ENCODE data around the gene GMEB2. TPM values are rescaled to one million over a fixed set of nuclear protein-coding genes. Genes with fewer than 3 reads are reported as not detected.
A peak's percentile ranks its signal among the peaks of the same experiment; 100 is the strongest.
"Not testable (repeated sequence)": the region's sequence is repeated elsewhere in the genome, so short reads cannot be mapped to it uniquely, and the experiment has no call there.

The GMEB2 gene
- total RNA-seq, 1 donor from 2014 or later: 10.9 TPM

GRCh38 chr20:63657260-63657936 is 30.5 kb upstream of the GMEB2 start:
- DNase-seq: no peak

DNA sequence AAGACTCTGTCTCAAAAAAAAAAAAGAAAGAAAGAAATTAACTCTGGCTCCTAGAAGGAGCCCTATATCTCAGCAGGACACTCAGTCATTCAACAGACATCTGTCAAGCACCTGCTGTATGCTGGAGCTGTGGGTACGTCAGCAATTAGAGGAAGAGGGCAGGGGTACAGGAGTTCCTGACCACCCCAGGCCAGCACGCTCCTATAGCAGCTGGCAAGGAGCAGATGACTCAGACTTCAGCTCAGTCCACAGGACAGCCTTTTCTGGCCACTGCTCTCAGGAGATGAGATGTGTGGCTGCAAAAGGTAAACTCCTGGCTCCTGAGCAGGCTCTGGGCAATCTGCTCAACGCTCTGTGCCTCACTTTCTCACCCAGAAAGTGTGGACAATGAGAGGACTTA is 29.6 kb upstream of the GMEB2 start:
- DNase-seq: no peak

- DNase-seq: no peak
These were observed 28.3 kb upstream of the GMEB2 start for GRCh38 chr20:63655249-63655648.

DNA sequence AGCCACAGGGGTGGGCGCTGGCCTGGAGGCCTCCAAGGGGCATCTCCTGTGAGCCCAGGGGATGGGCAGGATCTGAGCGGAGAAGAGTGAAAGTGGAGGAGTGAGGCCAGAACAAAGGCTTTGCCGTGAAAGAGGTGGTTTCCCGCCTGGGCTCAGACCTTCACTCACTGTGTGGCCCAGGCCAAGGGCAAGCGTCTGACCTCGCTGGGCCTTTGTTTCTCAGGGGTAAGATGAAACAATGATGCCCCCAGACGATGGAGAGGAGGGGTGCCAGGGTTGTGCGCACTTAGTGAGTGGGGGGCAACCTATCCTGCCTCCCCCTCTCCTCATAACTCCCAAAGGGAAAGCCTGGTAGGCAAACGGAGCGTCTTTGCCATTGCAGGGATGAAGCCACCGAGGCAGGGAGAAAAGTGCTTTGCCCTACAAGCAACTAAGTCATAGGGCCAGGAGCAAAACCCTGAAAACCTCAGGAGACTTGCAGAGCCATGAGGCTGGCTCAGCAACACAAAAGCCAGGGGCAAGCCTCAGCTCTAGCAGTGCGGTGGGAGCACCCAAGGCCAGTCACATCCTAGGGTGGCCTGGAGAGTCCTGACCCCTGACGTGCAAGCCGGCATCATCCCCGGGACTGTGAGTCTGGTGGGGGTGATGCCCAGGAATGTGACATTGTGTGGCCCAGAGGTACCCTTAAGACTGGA is 27.2 kb upstream of the GMEB2 start:
- no peak for DNase-seq

- peak; percentile 77 for DNase-seq
These were observed 26.4 kb upstream of the GMEB2 start, which contains the start of gene STMN3 for GRCh38 chr20:63653041-63653973. Gene STMN3, minus strand, starts transcription at chr20:63653424. Its CDS starts 79 bp downstream, at chr20:63653345.

- no peak for DNase-seq
These were observed 25.5 kb upstream of the GMEB2 start for GRCh38 chr20:63652192-63652980.

GRCh38 chr20:63651942-63652191 is 25.0 kb upstream of the GMEB2 start:
- no peak for DNase-seq

DNA sequence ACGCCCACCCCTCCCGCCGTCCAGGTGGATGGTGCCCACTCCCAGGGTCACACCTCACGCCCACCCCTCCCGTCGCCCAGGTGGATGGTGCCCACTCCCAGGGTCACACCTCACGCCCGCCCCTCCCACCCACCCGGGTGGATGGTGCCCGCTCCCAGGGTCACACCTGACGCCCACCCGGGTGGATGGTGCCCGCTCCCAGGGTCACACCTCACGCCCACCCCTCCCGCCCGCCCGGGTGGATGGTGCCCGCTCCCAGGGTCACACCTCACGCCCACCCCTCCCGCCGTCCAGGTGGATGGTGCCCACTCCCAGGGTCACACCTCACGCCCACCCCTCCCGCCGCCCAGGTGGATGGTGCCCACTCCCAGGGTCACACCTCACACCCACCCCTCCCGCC is 23.6 kb upstream of the GMEB2 start:
- not testable (repeated sequence) for DNase-seq

GRCh38 chr20:63648895-63649589 is 22.1 kb upstream of the GMEB2 start:
- no peak for DNase-seq

DNA sequence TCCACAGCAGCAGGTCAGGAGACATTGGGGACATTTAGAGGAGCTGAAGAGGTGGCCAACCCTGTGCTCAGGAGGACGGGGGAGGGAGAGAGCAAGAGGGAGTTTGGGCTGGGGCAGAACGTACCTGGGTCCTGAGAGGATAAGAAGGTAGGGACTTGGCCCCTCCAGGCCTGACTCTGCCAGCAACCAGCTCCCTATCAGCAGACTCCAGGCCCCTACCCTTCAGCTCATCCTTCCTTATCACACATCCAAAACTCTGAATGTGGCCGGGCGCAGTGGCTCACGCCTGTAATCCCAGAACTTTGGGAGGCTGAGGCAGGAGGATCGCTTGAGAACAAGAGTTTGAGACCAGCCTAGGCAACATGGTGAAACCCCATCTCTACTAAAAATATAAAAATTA is 21.3 kb upstream of the GMEB2 start:
- no peak for DNase-seq

DNA sequence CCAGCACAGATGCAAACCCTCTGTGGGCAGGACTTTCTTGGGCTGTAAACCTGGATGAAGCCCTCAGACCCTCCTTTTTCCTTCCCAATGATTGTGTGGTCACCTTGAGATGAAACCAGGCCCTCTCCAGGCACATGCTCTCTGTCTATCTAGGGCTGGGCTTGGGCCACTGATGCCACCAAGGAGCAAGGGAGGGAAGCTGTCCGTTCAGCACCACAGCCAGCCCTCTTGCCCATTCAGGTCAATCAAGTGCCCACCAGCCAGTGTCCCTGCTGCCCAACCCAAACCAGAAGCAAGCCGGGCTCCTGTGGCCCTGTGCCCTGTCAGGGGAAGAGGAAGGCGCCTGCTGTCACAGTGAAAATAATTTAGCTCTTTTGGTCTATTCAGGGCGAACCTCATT is 18.3 kb upstream of the GMEB2 start:
- DNase-seq: no peak

- DNase-seq: no peak
These were observed 17.0 kb upstream of the GMEB2 start for GRCh38 chr20:63643946-63644345.

DNA sequence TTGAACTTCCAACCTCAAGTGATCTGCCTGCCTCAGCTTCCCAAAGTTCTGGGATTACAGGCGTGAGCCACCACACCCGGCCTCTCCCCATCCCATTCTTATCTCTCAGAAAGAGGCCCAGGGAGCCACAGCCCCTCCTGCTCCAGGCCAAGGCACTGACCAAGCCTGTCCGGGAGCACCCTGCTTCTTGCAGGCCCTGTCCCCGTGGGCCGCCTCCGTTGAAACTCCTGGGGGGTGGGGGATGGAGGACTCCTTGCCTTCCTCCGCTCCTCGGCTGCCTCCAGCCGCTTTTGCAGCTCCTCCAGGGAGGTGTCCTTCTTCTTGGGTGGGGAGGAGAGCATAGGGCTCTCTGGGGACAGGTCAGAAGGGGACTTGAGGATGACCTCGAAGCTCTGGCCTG is 16.6 kb upstream of the GMEB2 start:
- DNase-seq: no peak

- DNase-seq: no peak
These were observed 15.8 kb upstream of the GMEB2 start for GRCh38 chr20:63642527-63643247.

DNA sequence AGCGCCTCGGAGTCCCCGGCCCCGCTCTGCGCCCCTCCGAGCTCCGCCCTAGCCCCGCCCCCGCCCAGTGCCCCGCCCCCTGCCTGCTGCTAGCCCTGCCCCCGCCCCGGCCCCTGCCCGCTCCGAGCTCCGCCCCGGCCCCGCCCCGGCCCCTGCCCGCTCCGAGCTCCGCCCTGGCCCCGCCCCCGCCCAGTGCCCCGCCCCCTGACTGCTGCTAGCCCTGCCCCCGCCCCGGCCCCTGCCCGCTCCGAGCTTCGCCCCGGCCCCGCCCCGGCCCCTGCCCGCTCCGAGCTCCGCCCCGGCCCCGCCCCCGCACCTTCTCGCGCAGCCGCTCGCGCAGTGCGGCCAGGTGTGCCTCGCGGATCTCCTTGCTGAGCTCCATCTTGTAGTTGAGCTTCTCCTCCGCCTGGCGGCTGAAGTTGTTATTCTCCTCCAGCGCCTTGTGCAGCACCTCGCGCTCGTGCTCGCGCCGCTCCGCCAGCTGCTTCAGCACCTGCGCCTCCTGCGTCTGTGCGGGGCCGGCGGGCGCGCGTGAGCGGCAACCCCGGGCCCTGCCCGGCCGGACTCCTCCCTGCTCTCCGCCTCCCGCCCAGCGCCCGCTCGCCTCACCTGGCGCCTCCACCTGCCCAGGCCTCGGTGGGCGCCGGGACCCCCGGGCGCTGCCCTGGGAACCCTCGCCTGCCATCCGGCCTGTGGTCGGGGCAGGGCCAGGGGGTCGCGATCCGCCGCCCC is 15.1 kb upstream of the GMEB2 start:
- peak; percentile 94 for DNase-seq

DNA sequence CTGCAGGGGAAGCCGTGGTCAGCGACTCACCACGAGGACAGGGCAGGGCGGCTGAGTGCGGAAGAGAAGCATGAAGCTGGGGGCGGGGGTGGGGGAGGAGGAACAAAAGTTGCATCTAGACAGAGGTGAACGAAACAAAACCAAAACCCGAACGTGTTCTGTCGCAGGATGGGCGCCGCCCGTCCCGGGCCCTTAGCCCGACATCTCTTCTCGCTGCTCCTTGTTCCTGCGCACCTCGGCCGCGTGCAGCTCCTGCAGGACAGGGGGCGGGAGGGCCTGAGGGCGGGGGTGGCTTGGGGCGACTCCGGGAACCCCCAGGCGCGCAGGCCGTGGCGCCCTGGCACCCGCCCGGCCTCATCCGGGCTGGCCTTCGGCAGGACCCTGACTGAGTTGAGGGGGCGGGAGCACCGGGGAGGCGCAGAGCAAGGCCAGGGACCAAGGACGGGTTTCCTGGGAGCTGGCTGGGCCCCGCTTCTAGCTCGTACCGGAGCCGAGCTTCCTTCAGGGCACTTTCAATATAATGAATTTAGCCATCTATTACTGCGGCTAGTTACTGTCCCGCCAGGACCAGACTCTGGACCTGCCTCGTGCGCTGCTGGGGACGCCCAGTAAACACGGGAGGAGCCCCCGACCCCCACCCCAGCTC is 14.4 kb upstream of the GMEB2 start:
- DNase-seq: peak; percentile 43

- not testable (repeated sequence) for DNase-seq
These were observed 13.8 kb upstream of the GMEB2 start for GRCh38 chr20:63640686-63641085.

- DNase-seq: no peak
These were observed 13.2 kb upstream of the GMEB2 start for GRCh38 chr20:63640086-63640485.

DNA sequence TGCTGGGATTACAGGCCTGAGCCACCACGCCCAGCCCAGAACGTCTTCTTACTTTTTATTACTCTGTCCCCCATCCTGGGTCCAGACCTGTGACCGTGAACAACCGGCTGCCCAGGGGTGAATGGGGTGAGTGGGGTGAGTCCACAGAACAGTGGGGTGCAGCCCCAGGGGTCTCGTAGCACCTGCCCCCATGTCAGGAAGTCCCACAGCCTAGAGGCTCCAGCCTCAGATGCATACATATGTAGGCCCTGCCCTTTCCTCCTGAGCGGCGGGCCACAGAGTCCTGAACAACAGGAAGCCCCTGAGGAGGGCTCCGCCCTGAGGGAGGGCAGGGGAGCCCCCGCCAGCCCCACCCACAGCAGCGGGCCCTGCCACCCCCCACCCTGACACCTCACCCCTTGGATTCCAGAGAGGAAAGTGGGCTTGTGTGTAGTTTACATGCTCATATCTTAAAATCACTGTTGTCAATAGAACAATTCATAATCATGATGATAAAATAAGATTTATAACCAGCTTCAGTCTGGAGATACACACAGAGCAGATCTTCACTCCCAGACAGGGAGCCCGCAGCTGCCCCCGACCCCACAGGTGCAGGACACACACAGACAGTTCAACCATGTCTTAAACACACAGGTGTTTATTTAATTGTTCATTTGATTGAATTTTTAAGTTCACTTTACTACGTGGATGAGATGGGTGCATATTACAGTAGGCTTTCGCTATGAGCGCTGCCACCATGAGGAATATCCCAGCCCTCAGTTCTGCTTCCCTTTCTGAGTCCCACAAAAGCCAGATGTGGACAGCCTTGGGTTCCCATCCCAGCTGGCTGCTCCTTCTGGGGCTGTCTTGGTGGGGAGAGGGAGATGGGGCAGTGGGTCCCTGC is 12.4 kb upstream of the GMEB2 start:
- peak; percentile 43 for DNase-seq
